ENCODE results near the gene RNF169.

DNA sequence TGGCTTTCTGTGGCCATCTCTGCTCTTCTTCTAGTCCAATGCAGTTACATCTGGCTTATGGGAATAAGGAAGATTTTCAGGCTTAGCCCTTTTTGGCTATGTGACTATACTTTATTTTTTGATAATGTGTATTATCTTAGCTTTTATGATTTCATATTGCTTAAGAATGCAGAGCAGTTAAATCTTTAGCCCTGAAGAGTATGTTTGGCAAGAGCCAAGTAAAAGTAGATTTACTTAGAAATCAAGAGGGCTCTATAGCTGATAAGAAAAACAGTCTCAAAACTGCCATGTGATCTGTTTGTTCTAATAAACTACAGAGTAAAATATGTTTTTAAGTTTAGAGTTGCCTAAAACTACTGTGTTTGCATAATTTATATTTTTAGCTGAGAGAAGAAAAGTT, 61.2 kb downstream of the RNF169 start:
- TF ChIP-seq, protein P1, sequence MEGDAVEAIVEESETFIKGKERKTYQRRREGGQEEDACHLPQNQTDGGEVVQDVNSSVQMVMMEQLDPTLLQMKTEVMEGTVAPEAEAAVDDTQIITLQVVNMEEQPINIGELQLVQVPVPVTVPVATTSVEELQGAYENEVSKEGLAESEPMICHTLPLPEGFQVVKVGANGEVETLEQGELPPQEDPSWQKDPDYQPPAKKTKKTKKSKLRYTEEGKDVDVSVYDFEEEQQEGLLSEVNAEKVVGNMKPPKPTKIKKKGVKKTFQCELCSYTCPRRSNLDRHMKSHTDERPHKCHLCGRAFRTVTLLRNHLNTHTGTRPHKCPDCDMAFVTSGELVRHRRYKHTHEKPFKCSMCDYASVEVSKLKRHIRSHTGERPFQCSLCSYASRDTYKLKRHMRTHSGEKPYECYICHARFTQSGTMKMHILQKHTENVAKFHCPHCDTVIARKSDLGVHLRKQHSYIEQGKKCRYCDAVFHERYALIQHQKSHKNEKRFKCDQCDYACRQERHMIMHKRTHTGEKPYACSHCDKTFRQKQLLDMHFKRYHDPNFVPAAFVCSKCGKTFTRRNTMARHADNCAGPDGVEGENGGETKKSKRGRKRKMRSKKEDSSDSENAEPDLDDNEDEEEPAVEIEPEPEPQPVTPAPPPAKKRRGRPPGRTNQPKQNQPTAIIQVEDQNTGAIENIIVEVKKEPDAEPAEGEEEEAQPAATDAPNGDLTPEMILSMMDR (IDR thresholded peaks at IDR 0.05), result no peak
- no peak for TF ChIP-seq POLR2AphosphoS5 (IDR thresholded peaks at IDR 0.05)
- no peak for TF ChIP-seq EP300 (IDR thresholded peaks at IDR 0.05)
